ENCODE measurements around the gene SRRM4. TPM values are rescaled to one million over a fixed set of nuclear protein-coding genes. Genes with fewer than 3 reads are reported as not detected.

The SRRM4 gene
- polyA plus RNA-seq, 3 donors = not detected

GRCh38 chr12:119071176-119071575, 89.8 kb downstream of the SRRM4 start:
- H3K27me3 Mint-ChIP-seq (ENCODE audit: low read depth in 3 of 3) = peaks cover 2 to 6% (median 2%) of the 10 kb centered on the region in 3 donors
- WGBS (ENCODE audit: insufficient coverage) = 73% methylated on average over 3 of the region's 6 CpGs
- no peak overlapping the region for H2AFZ ChIP-seq (ENCODE audit: insufficient read depth, low read depth, low read length, poor library complexity, severe bottlenecking)
- no peak overlapping the region for H3K27ac ChIP-seq (ENCODE audit: low read depth in 1 of 2, low read length in 2 of 2)
- no peaks in the 10 kb centered on the region for H3K79me2 ChIP-seq (ENCODE audit: insufficient read depth, low read length)
- H3K36me3 Mint-ChIP-seq = no peaks in the 10 kb centered on the region
- no peaks in the 10 kb centered on the region for H4K20me1 ChIP-seq (ENCODE audit: insufficient read depth, low read length)
- no peak for DNase-seq
- no peak overlapping the region for H3K27ac Mint-ChIP-seq
- H3K27me3 ChIP-seq (ENCODE audit: control insufficient read depth in 2 of 2, insufficient read depth in 2 of 2, low read length in 2 of 2) = no peaks in the 10 kb centered on the region
- H3K4me1 ChIP-seq (ENCODE audit: control insufficient read depth in 1 of 2, insufficient read depth in 2 of 2, low read length in 2 of 2) = no peaks in the 10 kb centered on the region
- H3K36me3 ChIP-seq (replicated peaks in 1 of 2; ENCODE audit: control insufficient read depth in 1 of 2, insufficient read depth in 2 of 2, low read length in 2 of 2) = no peaks in the 10 kb centered on the region
- no peaks in the 10 kb centered on the region for H3K4me1 Mint-ChIP-seq
- peaks cover 0 to 1% (median 0%) of the 10 kb centered on the region in 7 donors for H3K9me3 Mint-ChIP-seq
- intact Hi-C loops (cut with micrococcal nuclease) = no loop called here
- H3K4me3 Mint-ChIP-seq = no peak overlapping the region
- H3K9me3 ChIP-seq (replicated peaks in 1 of 2; ENCODE audit: control insufficient read depth in 1 of 2, insufficient read depth in 1 of 2, low read length in 2 of 2) = no peaks in the 10 kb centered on the region
- H3K4me2 ChIP-seq (replicated peaks; ENCODE audit: extremely low read depth, low read length, poor library complexity, severe bottlenecking) = no peak overlapping the region
- TF ChIP-seq CTCF (IDR thresholded peaks at IDR 0.05) = no peak
- H3K4me3 ChIP-seq (replicated peaks in 1 of 3; ENCODE audit: low read depth in 2 of 3, low read length in 3 of 3) = no peak overlapping the region
- no peak overlapping the region for H3K9ac ChIP-seq (ENCODE audit: insufficient read depth, low read length, poor library complexity, severe bottlenecking)

GRCh38 chr12:119071638-119072231, 90.4 kb downstream of the SRRM4 start:
- Histone ChIP-seq H3K4me2 (replicated peaks; ENCODE audit: extremely low read depth, low read length, poor library complexity, severe bottlenecking) (no peak overlapping the region), H3K4me1 (ENCODE audit: control insufficient read depth in 1 of 2, insufficient read depth in 2 of 2, low read length in 2 of 2) (no peaks in the 10 kb centered on the region), H3K27me3 (ENCODE audit: control insufficient read depth in 2 of 2, insufficient read depth in 2 of 2, low read length in 2 of 2) (no peaks in the 10 kb centered on the region), H3K9me3 (replicated peaks in 1 of 2; ENCODE audit: control insufficient read depth in 1 of 2, insufficient read depth in 1 of 2, low read length in 2 of 2) (no peaks in the 10 kb centered on the region), H3K36me3 (replicated peaks in 1 of 2; ENCODE audit: control insufficient read depth in 1 of 2, insufficient read depth in 2 of 2, low read length in 2 of 2) (no peaks in the 10 kb centered on the region), H3K9ac (ENCODE audit: insufficient read depth, low read length, poor library complexity, severe bottlenecking) (no peak overlapping the region), H4K20me1 (ENCODE audit: insufficient read depth, low read length) (no peaks in the 10 kb centered on the region), H3K4me3 (replicated peaks in 1 of 3; ENCODE audit: low read depth in 2 of 3, low read length in 3 of 3) (no peak overlapping the region), H3K79me2 (ENCODE audit: insufficient read depth, low read length) (no peaks in the 10 kb centered on the region), H3K27ac (ENCODE audit: low read depth in 1 of 2, low read length in 2 of 2) (no peak overlapping the region), H2AFZ (ENCODE audit: insufficient read depth, low read depth, low read length, poor library complexity, severe bottlenecking) (no peak overlapping the region)
- Mint-ChIP-seq H3K4me3 (no peak overlapping the region), H3K27me3 (ENCODE audit: low read depth in 3 of 3) (peaks cover 2 to 6% (median 2%) of the 10 kb centered on the region in 3 donors), H3K4me1 (no peaks in the 10 kb centered on the region), H3K9me3 (peaks cover 0 to 1% (median 0%) of the 10 kb centered on the region in 7 donors), H3K36me3 (no peaks in the 10 kb centered on the region), H3K27ac (no peak overlapping the region)
- DNase-seq = no peak
- TF ChIP-seq CTCF (IDR thresholded peaks at IDR 0.05) = no peak
- intact Hi-C loops (cut with micrococcal nuclease) = no loop called here
- 95% methylated on average over 3 of the region's 5 CpGs for WGBS (ENCODE audit: insufficient coverage)
